Bone marrow (tissue), 2 donors: ENCODE measurements around the gene ASPDH.

Experiments
- DNase-seq, 2 donors: peaks; one replicate each; lab custom pipeline; 2025; lab: John Stamatoyannopoulos, UW

The ASPDH gene

GRCh38 chr19:50513746-50514345 lies at the start of gene ASPDH:
Gene ASPDH (minus strand): TSS chr19:50513913. CDS start chr19:50513823, 90 bp downstream.
- DNase-seq: no peak

GRCh38 chr19:50562996-50563395 lies 49.3 kb upstream of the ASPDH start:
- no peak for DNase-seq

- DNase-seq: no peak
Observed at GRCh38 chr19:50562329-50562728, 48.6 kb upstream of the ASPDH start.

GRCh38 chr19:50559636-50560035 lies 45.9 kb upstream of the ASPDH start:
- DNase-seq: no peak

GRCh38 chr19:50558449-50558848 lies 44.7 kb upstream of the ASPDH start:
- DNase-seq: no peak

GRCh38 chr19:50558039-50558438 lies 44.3 kb upstream of the ASPDH start:
- DNase-seq: no peak

GRCh38 chr19:50557009-50557613 lies 43.4 kb upstream of the ASPDH start:
- no peak for DNase-seq

GRCh38 chr19:50556282-50557008 lies 42.7 kb upstream of the ASPDH start:
- peak; percentile 41 to 45 for DNase-seq

- no peak for DNase-seq
Observed at GRCh38 chr19:50555450-50556281, 42.0 kb upstream of the ASPDH start.

GRCh38 chr19:50555033-50555432 lies 41.3 kb upstream of the ASPDH start:
- no peak for DNase-seq

- DNase-seq: no peak
Observed at GRCh38 chr19:50554212-50554611, 40.5 kb upstream of the ASPDH start.

GRCh38 chr19:50553134-50553703 lies 39.5 kb upstream of the ASPDH start:
- DNase-seq: no peak

- no peak for DNase-seq
Observed at GRCh38 chr19:50552540-50552939, 38.8 kb upstream of the ASPDH start.

GRCh38 chr19:50551715-50552187 lies 38.0 kb upstream of the ASPDH start:
- DNase-seq: no peak

- DNase-seq: no peak
Observed at GRCh38 chr19:50551034-50551714, 37.5 kb upstream of the ASPDH start.

GRCh38 chr19:50550594-50550966 lies 36.9 kb upstream of the ASPDH start:
- no peak for DNase-seq

- DNase-seq: no peak
Observed at GRCh38 chr19:50549927-50550593, 36.3 kb upstream of the ASPDH start.

- DNase-seq: no peak
Observed at GRCh38 chr19:50549059-50549926, 35.6 kb upstream of the ASPDH start.

GRCh38 chr19:50548191-50549058 lies 34.7 kb upstream of the ASPDH start:
- no peak for DNase-seq
